Globus pallidus (tissue), 1 donor: ENCODE data around the gene ERCC5.

Source experiments
- DNase-seq: peaks from one replicate; pipeline ENCODE4 v3.0.0-alpha.2; 2015; ENCODE audit warnings: low spot score

The ERCC5 gene

GRCh38 chr13:102845630-102846260 is at the start of gene ERCC5:
Gene ERCC5, plus strand, starts transcription at chr13:102846032. Its CDS starts 235 bp downstream, at chr13:102846267.
- DNase-seq: peak; percentile 93

GRCh38 chr13:102798581-102799425 is 47.0 kb upstream of the ERCC5 start, which contains the start of the genes BIVM and POGLUT2:
Gene BIVM, plus strand, starts transcription at chr13:102799119. Its CDS starts 8,149 bp downstream, at chr13:102807268.
Gene POGLUT2, minus strand, starts transcription at chr13:102798976. Its CDS starts 306 bp downstream, at chr13:102798670.
- peak; percentile 88 for DNase-seq

- peak; percentile 42 for DNase-seq
Observed at GRCh38 chr13:102799426-102800144, 46.2 kb upstream of the ERCC5 start.

- peak; percentile 76 for DNase-seq
Observed at GRCh38 chr13:102800145-102801041, 45.4 kb upstream of the ERCC5 start.

- no peak for DNase-seq
Observed at GRCh38 chr13:102805680-102806079, 40.2 kb upstream of the ERCC5 start.

- DNase-seq: no peak
Observed at GRCh38 chr13:102807699-102808098, 38.1 kb upstream of the ERCC5 start.

- no peak for DNase-seq
Observed at GRCh38 chr13:102812611-102813287, 33.1 kb upstream of the ERCC5 start.

GRCh38 chr13:102814025-102814607 is 31.7 kb upstream of the ERCC5 start:
- no peak for DNase-seq

- no peak for DNase-seq
Observed at GRCh38 chr13:102814793-102815192, 31.0 kb upstream of the ERCC5 start.

GRCh38 chr13:102815788-102816187 is 30.0 kb upstream of the ERCC5 start:
- DNase-seq: no peak

- DNase-seq: no peak
Observed at GRCh38 chr13:102816708-102817107, 29.1 kb upstream of the ERCC5 start.

GRCh38 chr13:102817241-102817640 is 28.6 kb upstream of the ERCC5 start:
- DNase-seq: no peak

- DNase-seq: no peak
Observed at GRCh38 chr13:102817907-102818306, 27.9 kb upstream of the ERCC5 start.

GRCh38 chr13:102825400-102825799 is 20.4 kb upstream of the ERCC5 start:
- no peak for DNase-seq

GRCh38 chr13:102825921-102826706 is 19.7 kb upstream of the ERCC5 start:
- no peak for DNase-seq

GRCh38 chr13:102830646-102831045 is 15.2 kb upstream of the ERCC5 start:
- no peak for DNase-seq

GRCh38 chr13:102836471-102836870 is 9.4 kb upstream of the ERCC5 start:
- no peak for DNase-seq

- no peak for DNase-seq
Observed at GRCh38 chr13:102838273-102838672, 7.6 kb upstream of the ERCC5 start.

GRCh38 chr13:102838982-102839381 is 6.8 kb upstream of the ERCC5 start:
- no peak for DNase-seq

GRCh38 chr13:102839462-102839861 is 6.4 kb upstream of the ERCC5 start:
- DNase-seq: no peak
